HG03280 (cell line): ENCODE results near the gene PLCL1.

Source experiments
- ATAC-seq: cut with Tn5 transposase; IDR thresholded peaks from one replicate; pipeline ENCODE4 v1.9.1; 2021; ENCODE audit warnings: mild to moderate bottlenecking, moderate library complexity; ENCODE audit not compliant: unreplicated experiment

The PLCL1 gene

DNA sequence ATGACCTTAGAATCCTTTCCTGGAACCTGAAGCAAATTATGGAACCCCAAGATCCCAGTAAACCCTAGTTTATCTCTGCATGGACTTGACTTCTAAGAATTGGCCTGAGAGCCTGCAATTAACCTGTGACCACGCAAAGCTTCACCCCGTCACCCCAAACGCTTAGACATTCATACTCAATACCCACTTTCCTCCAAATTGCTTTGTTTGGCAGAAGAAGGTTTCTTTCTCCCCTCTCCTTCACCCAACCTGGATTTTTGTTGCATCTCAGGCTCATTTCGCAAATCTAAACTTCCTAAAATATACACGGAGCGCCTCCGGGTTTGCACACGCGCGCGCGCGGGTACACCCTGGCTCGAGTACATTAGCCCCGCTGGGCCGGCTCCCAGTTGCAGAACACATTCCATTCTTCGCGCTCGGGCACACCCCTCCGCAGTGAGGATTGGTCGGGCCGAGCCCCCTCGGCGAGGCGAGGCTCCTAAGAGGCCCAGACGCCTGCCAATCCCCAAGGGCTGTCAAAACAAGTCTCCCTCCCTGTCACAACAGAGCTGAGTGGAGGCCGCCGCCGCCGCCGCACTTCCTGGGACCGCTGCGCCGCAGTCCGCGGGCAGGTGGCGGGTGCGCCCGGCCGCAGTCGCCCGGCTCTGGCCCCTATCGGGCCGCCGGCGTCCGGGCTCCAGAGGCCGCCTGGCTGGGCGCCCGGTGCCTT lies at the start of gene PLCL1:
TSS of gene PLCL1 (plus strand) at position 545 of the 709 bp plus-strand sequence.
- ATAC-seq: peak; percentile 100

- ATAC-seq: no peak
Measured at GRCh38 chr2:197759013-197759412, 45.4 kb upstream of the PLCL1 start.

- ATAC-seq: no peak
Measured at GRCh38 chr2:197759625-197760292, 44.6 kb upstream of the PLCL1 start.

GRCh38 chr2:197760293-197760657 lies 44.1 kb upstream of the PLCL1 start:
- no peak for ATAC-seq

DNA sequence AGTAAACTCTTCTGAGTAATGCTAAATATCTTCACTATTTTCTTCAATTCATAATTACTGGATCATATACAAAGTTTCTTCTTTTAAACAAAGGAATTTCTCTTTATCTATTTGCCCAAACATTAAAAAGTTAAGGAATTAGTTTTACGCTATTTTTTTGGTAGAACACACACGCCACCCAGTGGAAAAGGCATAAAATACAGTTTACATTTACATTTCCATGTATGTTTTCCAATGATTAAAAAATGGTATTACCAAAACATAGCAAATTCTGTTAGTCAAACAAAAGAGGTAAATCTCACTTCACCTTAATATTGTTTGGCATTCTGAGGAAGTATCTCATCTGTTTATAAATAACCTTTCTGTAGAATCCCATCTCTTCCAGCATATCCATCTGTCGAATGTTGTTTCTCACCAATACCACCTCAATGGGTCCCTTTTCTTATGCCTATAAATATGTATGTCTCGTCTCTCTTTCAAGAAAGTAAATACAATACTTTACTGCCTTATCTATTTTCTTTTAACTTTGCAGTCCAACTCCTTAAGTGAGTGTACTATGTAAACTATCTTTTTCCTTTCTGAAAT lies 26.5 kb upstream of the PLCL1 start:
- no peak for ATAC-seq

DNA sequence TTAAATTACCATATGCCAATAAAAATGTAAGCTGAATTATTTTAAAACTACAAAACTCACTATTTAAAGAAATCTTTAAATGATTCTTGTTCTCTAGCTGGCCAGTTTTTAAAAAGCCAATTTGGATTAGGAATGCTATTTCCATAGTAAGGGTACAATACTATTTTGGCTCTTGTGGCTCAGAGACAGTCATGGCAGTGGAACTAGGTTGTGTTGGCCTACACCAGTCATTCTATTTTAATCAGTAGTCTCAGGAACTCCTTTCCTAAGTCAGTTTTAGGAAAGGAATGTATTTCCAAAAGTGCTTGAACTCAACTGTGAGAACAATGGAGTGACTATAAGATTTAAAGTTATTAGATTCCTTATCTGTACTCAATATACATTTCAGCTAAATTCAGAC lies 25.1 kb upstream of the PLCL1 start:
- ATAC-seq: no peak

- ATAC-seq: no peak
Measured at GRCh38 chr2:197782126-197782525, 22.3 kb upstream of the PLCL1 start.

DNA sequence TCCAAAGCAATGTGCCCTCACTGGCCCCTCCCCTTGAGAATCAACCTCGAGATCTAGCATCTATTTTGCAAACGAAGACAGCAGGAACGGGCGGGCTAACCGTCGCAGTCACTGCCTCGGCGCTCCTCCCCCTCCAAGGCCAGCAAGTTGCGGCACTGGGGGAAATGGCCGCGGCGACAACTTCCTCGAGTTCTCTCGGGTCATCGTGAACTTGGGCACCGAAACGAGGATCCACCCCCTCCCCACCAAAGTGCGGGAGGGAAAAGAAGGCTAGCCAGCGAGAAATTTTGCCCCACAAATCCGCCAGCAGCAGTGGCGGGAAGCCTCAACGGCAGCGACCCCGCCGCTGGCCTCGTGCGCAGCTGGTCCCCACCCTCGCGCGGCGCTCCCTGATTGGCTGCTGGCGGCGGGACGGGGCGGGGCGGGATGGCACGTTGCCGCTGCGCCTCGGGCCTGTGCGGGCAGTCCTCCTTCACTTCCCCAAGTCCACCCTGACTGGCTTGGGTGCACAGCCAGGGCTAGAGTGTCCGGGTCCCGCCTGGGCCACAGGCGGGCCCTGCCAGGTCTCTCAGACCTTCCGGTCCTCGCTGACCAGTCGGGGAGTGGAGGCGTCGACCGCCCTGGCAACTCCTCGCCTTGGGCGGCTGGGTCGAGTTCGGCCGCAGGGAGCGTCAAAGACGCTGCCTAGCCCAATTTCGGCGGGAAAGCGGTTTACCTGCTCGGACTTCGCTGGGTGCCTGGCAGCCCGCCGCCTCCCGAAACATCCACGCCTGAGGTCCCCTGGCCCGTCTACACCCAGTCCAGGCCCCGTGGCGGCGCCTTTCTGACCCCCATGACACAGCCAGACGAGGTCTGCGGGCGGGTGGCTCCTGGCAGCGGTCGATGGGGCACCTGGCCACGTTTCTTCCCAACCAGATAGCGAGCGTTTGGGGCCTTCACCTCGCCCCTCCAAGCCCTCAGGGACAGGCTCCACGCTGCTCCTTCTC lies 19.1 kb upstream of the PLCL1 start, which contains the start of gene BOLL:
TSS of gene BOLL (minus strand) at position 364 of the 986 bp plus-strand sequence. CDS start 3,469 bp downstream, outside the sequence.
- no peak for ATAC-seq

DNA sequence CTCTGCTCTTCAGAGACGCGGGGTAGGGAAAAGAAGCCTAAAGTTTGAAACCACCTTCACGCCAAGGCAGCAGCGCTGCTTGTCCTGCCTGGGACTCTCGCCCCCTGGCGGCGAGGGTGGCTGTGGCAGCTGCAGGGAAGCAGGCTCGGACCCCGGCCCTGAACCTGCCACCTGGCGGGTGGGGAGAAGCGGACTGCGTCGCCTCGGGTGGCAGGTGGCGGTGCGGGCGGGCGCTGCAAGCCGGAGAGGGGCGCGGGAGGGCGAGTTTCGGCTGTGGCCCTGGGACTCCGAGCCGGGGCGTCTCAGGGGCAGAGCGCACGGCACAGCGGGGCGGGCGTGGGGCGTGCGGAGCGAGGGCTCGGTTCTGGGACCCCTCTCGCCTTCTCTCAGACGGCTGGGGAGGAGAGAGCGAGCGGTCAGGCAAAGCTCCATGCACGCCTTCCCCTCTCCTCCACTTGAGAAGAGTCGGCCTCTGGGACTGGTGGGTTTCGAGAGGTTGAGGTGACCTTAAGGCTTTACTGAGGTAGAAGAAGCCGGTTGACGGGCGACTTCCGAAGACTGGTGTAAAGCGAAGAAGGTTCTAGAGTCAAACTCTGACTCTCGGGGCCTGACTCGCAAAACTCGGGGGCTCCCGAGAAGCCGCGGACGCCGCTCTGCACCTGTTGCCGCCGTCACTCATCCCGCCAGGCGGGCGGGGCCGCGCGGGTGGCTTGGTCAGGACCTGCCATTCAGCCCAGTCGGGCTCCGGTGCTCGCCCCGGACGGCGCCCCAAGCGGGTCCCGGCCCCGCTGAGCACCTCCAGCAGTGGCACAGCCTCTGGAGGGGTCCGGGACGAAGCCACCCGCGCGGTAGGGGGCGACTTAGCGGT lies 18.1 kb upstream of the PLCL1 start:
- ATAC-seq: peak; percentile 70

DNA sequence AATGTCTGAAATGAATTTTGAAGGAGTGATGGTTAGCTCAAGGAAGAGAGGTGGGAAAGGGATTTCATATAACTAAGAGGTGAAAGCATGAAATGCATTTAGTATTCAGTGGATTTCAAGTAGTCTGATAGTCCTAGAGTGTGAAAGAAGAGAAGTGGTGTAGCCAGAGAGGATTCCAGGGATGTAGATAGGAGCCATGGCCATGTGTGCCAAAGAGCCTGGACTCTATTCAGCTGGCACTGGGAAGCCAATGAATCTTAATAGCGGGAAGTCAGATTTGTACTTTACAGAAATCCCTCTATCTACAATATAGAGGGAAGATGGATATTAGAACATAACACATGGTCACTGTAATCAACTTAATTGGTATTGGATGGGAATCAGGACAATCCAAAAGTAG lies 10.9 kb upstream of the PLCL1 start:
- ATAC-seq: no peak

GRCh38 chr2:197795277-197795676 lies 9.1 kb upstream of the PLCL1 start:
- no peak for ATAC-seq

DNA sequence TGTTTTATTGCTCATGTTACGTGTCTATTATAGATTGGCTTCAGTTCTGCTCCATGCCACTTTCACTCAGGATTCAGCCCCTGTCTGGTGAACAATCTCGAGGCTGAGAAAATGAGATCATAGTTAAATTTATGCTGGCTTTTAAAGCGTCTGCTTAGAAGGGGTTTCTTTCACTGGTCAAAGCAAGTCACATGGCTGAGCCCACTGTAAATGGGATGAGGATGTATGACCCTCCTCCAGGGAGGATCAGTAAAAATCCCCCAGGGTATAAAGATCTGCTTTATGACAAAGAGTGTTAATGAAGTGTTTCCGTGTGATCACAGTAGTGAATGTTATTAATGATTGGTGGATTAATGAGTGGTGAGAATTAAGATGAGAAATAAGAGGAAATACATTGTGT lies 6.2 kb upstream of the PLCL1 start:
- no peak for ATAC-seq

- no peak for ATAC-seq
Measured at GRCh38 chr2:197799068-197799467, 5.3 kb upstream of the PLCL1 start.

DNA sequence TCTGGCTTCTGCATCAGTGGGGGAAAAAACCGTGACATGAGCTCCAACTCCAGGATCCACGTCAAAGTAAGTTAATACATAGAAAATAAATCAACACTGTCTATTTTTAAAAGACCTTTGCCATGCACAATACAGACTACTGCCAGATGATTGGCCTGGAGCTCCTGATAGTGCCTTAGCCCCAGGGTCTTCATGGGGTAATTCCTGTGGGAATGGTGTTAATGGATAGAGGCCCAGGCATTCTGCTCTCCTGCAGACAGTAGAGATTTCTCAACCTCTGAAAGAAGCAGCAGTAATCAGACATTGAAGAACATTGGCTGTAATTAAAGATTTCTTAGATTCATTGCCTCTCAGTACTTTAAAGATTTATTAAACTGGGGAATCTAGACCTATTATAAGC lies 4.3 kb upstream of the PLCL1 start:
- no peak for ATAC-seq

- ATAC-seq: no peak
Measured at GRCh38 chr2:197801033-197801432, 3.4 kb upstream of the PLCL1 start.

DNA sequence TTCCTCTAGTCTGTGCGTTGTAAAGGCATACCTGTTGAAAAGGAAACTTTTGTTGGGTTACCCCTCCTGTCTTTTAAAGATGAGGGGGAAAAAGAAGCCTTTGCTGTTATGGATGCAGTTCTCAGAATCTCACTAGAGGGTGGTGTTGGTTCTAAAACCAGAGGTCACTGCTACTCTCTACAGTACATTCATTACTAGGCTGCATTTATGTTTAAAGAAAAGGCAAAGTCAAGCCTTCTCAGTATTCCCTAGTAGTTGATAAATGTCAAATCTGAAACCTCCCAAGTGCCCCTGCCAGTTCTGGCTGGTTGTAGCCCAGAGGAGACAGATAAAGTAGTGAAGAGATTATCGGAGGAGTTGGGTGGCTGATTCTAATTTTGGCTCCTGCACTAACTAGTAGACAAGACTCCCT lies 1.4 kb upstream of the PLCL1 start:
- ATAC-seq: peak; percentile 31

- peak; percentile 40 for ATAC-seq
Measured at GRCh38 chr2:197804758-197805714, 643 bp downstream of the PLCL1 start.

GRCh38 chr2:197805715-197806633 lies 1.6 kb downstream of the PLCL1 start:
- no peak for ATAC-seq
